ENCODE results near the gene MMP28.

DNA sequence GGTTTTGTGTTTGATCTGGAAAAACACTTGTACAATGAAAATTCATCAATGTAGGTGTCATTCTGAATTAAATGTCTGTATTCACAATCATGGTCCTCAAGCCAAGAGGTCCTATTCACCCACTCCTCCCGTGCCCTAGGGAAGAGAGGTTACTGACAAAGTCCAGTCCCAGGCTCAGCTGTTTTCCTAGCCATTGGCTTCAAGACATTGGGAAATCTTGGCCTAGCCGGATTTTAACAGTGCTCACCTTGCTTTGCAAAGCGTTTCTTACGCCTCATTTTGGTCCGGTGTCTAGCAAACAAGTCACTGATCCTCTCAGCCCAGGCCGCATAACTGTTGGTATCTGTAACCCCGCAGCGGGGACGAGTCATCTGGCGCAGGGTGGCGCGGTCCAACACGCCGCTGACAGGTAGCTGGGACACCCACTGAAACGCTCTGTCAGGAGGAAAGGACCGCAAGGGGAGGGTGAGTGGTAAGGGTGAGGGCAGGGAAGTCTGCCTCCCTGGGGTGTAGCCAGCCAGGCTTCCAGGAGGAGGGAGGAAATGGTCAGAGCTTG is 16.7 kb downstream of the MMP28 start:
- TF ChIP-seq, protein P1, sequence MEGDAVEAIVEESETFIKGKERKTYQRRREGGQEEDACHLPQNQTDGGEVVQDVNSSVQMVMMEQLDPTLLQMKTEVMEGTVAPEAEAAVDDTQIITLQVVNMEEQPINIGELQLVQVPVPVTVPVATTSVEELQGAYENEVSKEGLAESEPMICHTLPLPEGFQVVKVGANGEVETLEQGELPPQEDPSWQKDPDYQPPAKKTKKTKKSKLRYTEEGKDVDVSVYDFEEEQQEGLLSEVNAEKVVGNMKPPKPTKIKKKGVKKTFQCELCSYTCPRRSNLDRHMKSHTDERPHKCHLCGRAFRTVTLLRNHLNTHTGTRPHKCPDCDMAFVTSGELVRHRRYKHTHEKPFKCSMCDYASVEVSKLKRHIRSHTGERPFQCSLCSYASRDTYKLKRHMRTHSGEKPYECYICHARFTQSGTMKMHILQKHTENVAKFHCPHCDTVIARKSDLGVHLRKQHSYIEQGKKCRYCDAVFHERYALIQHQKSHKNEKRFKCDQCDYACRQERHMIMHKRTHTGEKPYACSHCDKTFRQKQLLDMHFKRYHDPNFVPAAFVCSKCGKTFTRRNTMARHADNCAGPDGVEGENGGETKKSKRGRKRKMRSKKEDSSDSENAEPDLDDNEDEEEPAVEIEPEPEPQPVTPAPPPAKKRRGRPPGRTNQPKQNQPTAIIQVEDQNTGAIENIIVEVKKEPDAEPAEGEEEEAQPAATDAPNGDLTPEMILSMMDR (IDR thresholded peaks at IDR 0.05), result no peak
- no peak for TF ChIP-seq POLR2A (IDR thresholded peaks at IDR 0.05)
- TF ChIP-seq POLR2AphosphoS5 (IDR thresholded peaks at IDR 0.05), result no peak

Data from breast epithelium (tissue), 3 donors.